ENCODE results near the gene NDUFA1. TPM values are rescaled to one million over a fixed set of nuclear protein-coding genes. Genes with fewer than 3 reads are reported as not detected.
"Not testable (repeated sequence)": the region's sequence is repeated elsewhere in the genome, so short reads cannot be mapped to it uniquely, and the experiment has no call there.

Gene NDUFA1
- total RNA-seq, 4 donors from 2014 or later: 58.1 to 109 (median 68.7) TPM

DNA sequence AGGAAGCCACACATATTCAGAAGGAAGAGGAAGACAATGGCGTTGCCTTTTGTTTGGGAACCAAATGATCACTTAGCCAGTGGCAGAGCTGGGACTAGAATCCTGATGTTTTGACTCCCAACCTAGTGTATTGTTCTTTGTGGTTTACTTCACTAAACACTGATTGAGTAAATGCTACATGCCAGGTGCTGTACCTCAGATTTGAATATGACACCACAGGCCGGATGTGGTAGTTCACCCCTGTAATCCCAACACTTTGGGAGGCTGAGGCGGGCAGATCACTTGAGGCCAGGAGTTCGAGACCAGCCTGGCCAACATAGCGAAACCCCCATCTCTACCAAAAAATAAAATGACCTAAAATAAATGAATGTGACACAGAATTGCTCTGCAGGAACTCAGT lies 8.4 kb downstream of the NDUFA1 start:
- peak in 2 of 3 donors; percentile 47 to 56 for DNase-seq
- no peak overlapping the region for H3K27ac ChIP-seq
- H3K36me3 ChIP-seq: peaks cover 0 to 9% (median 0%) of the 10 kb centered on the region in 3 donors
- H3K4me1 ChIP-seq: no peaks in the 10 kb centered on the region
- H3K9me3 ChIP-seq: no peaks in the 10 kb centered on the region
- no peak for TF ChIP-seq POLR2A (IDR thresholded peaks at IDR 0.05)
- TF ChIP-seq, protein P1, sequence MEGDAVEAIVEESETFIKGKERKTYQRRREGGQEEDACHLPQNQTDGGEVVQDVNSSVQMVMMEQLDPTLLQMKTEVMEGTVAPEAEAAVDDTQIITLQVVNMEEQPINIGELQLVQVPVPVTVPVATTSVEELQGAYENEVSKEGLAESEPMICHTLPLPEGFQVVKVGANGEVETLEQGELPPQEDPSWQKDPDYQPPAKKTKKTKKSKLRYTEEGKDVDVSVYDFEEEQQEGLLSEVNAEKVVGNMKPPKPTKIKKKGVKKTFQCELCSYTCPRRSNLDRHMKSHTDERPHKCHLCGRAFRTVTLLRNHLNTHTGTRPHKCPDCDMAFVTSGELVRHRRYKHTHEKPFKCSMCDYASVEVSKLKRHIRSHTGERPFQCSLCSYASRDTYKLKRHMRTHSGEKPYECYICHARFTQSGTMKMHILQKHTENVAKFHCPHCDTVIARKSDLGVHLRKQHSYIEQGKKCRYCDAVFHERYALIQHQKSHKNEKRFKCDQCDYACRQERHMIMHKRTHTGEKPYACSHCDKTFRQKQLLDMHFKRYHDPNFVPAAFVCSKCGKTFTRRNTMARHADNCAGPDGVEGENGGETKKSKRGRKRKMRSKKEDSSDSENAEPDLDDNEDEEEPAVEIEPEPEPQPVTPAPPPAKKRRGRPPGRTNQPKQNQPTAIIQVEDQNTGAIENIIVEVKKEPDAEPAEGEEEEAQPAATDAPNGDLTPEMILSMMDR (IDR thresholded peaks at IDR 0.05): no peak
- H3K27me3 ChIP-seq: no peaks in the 10 kb centered on the region
- no peak overlapping the region for H3K4me3 ChIP-seq

DNA sequence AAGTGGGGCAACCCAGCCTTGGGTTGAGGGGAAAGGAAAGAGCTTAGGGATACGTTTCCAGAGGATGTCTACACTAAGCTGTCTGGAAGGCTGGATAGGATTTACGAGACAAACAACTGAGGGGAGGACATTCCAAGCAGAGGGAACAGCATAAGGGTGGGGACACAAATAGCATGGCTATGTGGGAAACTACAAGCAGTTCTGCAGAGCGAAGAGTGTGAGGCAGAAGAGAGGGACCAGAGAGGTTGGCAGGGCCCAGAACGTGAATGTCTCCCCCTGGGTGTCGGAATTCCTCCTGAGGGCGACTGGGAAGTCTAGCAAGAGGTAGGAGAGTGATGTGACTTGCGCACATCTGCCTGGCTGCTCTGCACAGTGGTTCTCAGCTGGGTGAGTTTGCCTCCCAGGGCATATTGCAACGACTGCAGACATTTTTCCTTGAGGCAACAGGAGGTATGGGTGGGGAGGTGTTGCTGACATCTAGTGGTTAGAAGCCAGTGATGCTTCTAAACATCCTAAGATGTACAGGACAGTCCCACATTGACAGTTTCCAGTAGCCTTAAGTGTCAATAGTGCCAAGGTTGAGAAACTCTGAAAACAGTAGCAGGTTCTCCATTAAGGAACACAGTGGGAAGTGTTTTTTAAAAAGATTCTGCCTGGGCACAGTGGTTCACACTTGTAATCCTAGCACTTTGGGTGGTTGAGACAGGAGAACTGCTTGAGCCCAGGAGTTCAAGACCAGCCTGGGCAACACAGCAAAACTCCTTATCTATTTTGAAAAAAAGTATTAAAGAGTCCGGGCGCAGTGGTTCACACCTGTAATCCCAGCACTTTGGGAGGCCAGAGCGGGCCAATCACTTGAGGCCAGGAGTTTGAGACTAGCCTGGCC lies 9.2 kb downstream of the NDUFA1 start:
- H3K36me3 ChIP-seq: peaks cover 0 to 9% (median 0%) of the 10 kb centered on the region in 3 donors
- no peaks in the 10 kb centered on the region for H3K27me3 ChIP-seq
- no peak overlapping the region for H3K27ac ChIP-seq
- DNase-seq: peak in 1 of 3 donors; percentile 49
- no peaks in the 10 kb centered on the region for H3K4me1 ChIP-seq
- no peak overlapping the region for H3K4me3 ChIP-seq
- TF ChIP-seq, protein P1 (IDR thresholded peaks at IDR 0.05): peak in 4 of 6 experiments; percentile 46 to 64 (median 60)
- no peak for TF ChIP-seq POLR2A (IDR thresholded peaks at IDR 0.05)
- H3K9me3 ChIP-seq: no peaks in the 10 kb centered on the region

DNA sequence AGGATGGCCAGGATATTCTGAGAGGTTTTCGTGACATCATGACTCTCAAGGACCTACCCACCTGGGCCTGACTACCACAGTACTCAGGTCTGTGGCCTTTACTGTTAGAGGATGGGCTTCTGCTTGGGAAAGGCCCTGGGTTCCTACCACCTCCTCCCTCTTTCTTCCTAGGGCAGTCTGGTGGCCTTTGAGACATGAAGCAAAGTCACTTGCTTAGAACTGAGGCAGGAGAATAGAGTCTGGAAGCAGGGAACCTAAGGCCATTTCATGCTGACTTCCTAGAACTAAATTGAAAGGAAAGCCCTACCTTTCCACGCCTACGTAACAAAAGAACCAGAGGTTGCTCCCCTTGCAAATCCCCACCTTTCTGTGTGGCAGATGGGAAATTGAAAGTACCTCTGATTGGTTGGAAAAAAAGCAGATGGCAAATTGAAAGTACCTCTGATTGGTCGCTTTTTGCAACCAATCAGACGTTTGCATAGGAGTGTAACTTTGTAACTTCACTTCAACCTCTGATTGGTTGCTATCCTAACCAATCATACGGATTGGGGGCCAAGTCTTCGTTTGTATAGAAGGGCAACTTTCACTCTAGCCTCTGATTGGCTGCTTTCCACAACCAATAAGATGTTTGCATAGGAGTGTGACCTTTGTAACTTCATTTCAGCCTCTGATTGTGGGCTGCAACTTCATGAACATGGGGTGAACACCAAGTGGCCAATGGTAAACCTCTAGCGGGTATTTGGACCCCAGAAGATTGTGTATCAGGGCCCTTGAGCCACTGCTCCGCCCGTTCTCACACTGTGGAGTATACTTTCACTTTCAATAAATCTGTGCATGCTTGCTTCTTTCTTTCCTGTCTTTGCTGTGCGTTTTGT lies 14.2 kb downstream of the NDUFA1 start:
- Histone ChIP-seq H3K9me3 (no peaks in the 10 kb centered on the region), H3K36me3 (no peaks in the 10 kb centered on the region), H3K27me3 (no peaks in the 10 kb centered on the region), H3K4me3 (peak overlapping the region in 3 of 4 donors; percentile 7 to 44 (median 38)), H3K4me1 (no peaks in the 10 kb centered on the region), H3K27ac (peak overlapping the region in 3 of 4 donors; percentile 12 to 61 (median 51))
- peak in 1 of 3 donors; percentile 43 for DNase-seq
- TF ChIP-seq, protein P1 (IDR thresholded peaks at IDR 0.05): no peak
- TF ChIP-seq POLR2A (IDR thresholded peaks at IDR 0.05): no peak

DNA sequence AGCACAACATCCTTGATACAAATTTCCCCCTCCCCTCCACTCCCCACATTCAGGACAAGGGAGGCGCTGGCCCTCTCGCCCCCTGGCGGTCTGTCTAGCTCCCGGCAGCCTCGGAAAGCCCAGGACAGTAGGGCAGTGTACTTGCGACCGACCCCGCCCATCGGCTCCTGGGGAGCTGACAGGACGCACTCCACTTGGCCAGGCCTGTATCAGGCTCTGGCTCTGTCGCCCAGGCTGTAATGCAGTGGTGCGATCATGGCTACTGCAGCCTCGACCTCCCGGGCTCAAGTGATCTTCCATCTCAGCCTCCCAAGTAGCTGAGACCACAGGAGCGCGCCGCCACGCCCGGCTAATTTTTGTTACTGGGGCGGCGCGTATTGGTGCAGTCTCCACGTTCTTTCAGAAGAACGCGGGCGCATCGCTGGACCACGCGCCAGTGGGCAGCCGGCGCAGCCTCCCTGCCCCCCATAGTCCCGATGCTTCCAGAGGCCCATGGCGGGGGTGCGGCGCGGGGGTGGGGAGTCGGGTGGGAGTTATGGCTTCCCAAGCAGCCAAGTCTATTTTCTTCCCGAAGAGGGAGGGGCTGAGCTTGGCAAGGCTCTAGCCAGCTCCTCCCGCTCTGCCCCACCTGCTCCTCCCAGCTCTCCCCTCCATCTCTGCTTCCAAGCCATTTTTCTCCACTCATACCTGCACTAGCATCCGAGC lies 16.2 kb downstream of the NDUFA1 start:
- H3K9me3 ChIP-seq: no peaks in the 10 kb centered on the region
- TF ChIP-seq, protein P1 (IDR thresholded peaks at IDR 0.05): peak in 4 of 6 experiments; percentile 50 to 64 (median 56)
- no peak for TF ChIP-seq POLR2A (IDR thresholded peaks at IDR 0.05)
- peak overlapping the region; percentile 9 to 38 (median 24) for H3K4me3 ChIP-seq
- H3K27ac ChIP-seq: no peak overlapping the region
- H3K36me3 ChIP-seq: no peaks in the 10 kb centered on the region
- DNase-seq: peak; percentile 43 to 81 (median 81)
- H3K27me3 ChIP-seq: no peaks in the 10 kb centered on the region
- H3K4me1 ChIP-seq: no peaks in the 10 kb centered on the region

DNA sequence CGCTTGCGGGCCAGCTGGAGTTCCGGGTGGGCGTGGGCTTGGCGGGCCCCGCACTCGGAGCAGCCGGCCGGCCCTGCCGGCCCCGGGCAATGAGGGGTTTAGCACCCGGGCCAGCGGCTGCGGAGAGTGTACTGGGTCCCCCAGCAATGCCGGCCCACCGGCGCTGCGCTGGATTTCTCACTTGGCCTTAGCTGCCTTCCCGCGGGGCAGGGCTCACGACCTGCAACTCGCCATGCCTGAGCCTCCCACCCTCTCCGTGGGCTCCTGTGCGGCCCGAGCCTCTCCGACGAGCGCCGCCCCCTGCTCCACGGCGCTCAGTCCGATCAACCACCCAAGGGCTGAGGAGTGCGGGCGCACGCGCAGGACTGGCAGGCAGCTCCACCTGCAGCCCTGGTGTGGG lies 19.0 kb downstream of the NDUFA1 start:
- not testable (repeated sequence) for H3K27me3 ChIP-seq, H3K36me3 ChIP-seq, H3K4me1 ChIP-seq, H3K27ac ChIP-seq, H3K9me3 ChIP-seq, H3K4me3 ChIP-seq
- peak in 1 of 3 donors; percentile 8 for DNase-seq

DNA sequence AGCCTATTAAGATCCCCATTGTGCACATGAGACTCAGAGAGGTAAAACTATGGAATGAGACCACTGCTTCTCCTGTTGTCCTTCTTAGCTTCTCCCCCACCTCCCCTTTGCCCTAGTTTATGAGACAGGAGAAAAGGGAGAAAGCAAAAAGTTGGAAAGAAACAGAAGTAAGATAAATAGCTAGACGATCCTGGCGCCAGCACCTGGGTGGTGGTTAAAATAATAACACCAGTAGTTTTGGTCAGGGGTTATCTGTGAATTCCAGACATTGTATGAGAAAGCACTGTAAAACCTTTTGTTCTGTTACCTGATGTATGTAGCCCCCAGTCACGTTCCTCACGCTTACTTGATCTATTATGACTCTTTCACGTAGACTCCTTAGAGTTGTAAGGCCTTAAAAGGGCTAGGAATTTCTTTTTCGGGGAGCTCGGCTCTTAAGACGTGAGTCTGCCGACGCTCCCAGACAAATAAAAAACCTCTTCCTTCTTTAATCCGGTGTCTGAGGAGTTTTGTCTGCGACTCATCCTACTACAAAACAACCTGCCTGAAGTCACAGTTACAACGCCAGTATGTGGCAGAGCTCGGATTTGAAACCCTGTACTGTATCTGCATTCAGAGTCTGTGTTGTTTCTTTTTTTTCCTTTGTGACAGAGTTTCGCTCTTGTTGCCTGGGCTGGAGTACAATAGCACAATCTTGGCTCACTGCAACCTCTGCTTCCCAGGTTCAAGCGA lies 20.5 kb downstream of the NDUFA1 start:
- H3K9me3 ChIP-seq, H3K4me1 ChIP-seq, H3K4me3 ChIP-seq, H3K27me3 ChIP-seq, DNase-seq, H3K27ac ChIP-seq, H3K36me3 ChIP-seq: not testable (repeated sequence)
